Measurements from ENCODE around the gene CARD11. TPM values are rescaled to one million over a fixed set of nuclear protein-coding genes. Genes with fewer than 3 reads are reported as not detected.

The CARD11 gene
- polyA plus RNA-seq, 1 experiment = not detected

- Histone ChIP-seq H3K4me3 (ENCODE audit: low read depth, low read length) (no peak overlapping the region), H3K27me3 (ENCODE audit: control insufficient read depth, insufficient read depth, low read length) (no peaks in the 10 kb centered on the region), H3K36me3 (ENCODE audit: control insufficient read depth, insufficient read depth, low read length) (no peaks in the 10 kb centered on the region)
- ChIA-PET POLR2A (no interaction called here), CTCF (interaction anchor here (3.7 kb wide), 1 partner anchor 9 kb away, joined by 14 read pairs; no protein-coding TSS in a partner anchor)
- DNase-seq (ENCODE audit: low read depth) = no peak
- TF ChIP-seq CTCF (IDR thresholded peaks at IDR 0.05; ENCODE audit: insufficient read depth, low read depth, low read length) = no peak
Observed at GRCh38 chr7:2856388-2857169, 187.1 kb downstream of the CARD11 start.

Other genes starting within 250 kb of the CARD11 start
- gene GNA12, start 199.6 kb downstream of the CARD11 start, polyA plus RNA-seq (2011; rRNA removed) = 73.0 and 95.3 TPM in 2 replicates

Measured in BJ (cell line).